ENCODE measurements around the gene NUDT4.

The NUDT4 gene

GRCh38 chr12:93377252-93378195, at the start of gene NUDT4:
TSS of gene NUDT4 (plus strand) at chr12:93377925. CDS start at chr12:93378323, 398 bp downstream.
- no peak for FAIRE-seq

- FAIRE-seq, result no peak
Observed at GRCh38 chr12:93333054-93333453, 44.7 kb upstream of the NUDT4 start.

- no peak for FAIRE-seq
Observed at GRCh38 chr12:93333828-93334227, 43.9 kb upstream of the NUDT4 start.

- FAIRE-seq, result no peak
Observed at GRCh38 chr12:93335603-93336162, 42.0 kb upstream of the NUDT4 start.

GRCh38 chr12:93336291-93336741, 41.4 kb upstream of the NUDT4 start:
- FAIRE-seq, result no peak

GRCh38 chr12:93338598-93338997, 39.1 kb upstream of the NUDT4 start:
- FAIRE-seq, result no peak

GRCh38 chr12:93339695-93340094, 38.0 kb upstream of the NUDT4 start:
- no peak for FAIRE-seq

- no peak for FAIRE-seq
Observed at GRCh38 chr12:93341409-93342049, 36.2 kb upstream of the NUDT4 start.

GRCh38 chr12:93347054-93347785, 30.5 kb upstream of the NUDT4 start:
- no peak for FAIRE-seq

- FAIRE-seq, result no peak
Observed at GRCh38 chr12:93348575-93349435, 28.9 kb upstream of the NUDT4 start.

GRCh38 chr12:93351726-93352125, 26.0 kb upstream of the NUDT4 start:
- no peak for FAIRE-seq

GRCh38 chr12:93352321-93352720, 25.4 kb upstream of the NUDT4 start:
- no peak for FAIRE-seq

- no peak for FAIRE-seq
Observed at GRCh38 chr12:93356214-93356613, 21.5 kb upstream of the NUDT4 start.

GRCh38 chr12:93358058-93358457, 19.7 kb upstream of the NUDT4 start:
- FAIRE-seq, result no peak

- no peak for FAIRE-seq
Observed at GRCh38 chr12:93358821-93359220, 18.9 kb upstream of the NUDT4 start.

GRCh38 chr12:93360688-93361087, 17.0 kb upstream of the NUDT4 start:
- FAIRE-seq, result no peak

- no peak for FAIRE-seq
Observed at GRCh38 chr12:93361151-93361919, 16.4 kb upstream of the NUDT4 start.

- no peak for FAIRE-seq
Observed at GRCh38 chr12:93363841-93364297, 13.9 kb upstream of the NUDT4 start.

GRCh38 chr12:93365616-93366405, 11.9 kb upstream of the NUDT4 start:
- no peak for FAIRE-seq

- FAIRE-seq, result no peak
Observed at GRCh38 chr12:93366422-93366821, 11.3 kb upstream of the NUDT4 start.
